Glomerular endothelial cell (primary cell): Measurements from ENCODE around the gene DEPDC5. TPM values are rescaled to one million over a fixed set of nuclear protein-coding genes. Genes with fewer than 3 reads are reported as not detected.

Source experiments
- DNase-seq: peaks from one replicate; pipeline ENCODE4 v3.0.0-alpha.2; 2011; ENCODE audit warnings: low read depth, low spot score; ENCODE audit errors: extremely low read depth
- total RNA-seq: library from RNA; depleted of rRNA; stranded (reverse); fragments of >200 nt; gene quantifications from 2 replicates; pipeline ENCODE4 v1.2.3, GENCODE V29; 2015

The DEPDC5 gene
- total RNA-seq, 1 donor from 2014 or later = 10.2 TPM

DNA sequence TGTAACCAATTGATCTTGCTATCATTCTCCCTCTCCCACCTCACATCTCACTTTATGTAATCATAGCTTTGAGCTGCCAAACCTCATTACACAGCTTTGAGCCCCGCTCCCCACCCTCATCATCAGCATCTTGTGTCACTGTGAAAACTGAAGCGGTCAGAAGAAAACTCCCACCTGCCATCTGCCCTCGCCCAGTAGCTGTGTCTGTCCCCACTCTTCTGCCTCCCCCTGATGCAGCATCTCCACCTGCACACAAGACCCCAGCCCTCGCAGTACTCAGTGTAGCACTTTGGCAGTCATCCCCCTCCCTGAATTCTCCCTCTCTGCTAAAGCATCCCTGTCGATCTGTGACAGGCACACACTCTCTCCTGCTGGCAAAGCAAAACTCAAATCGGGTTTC, 130.2 kb downstream of the DEPDC5 start:
- no peak for DNase-seq

DNA sequence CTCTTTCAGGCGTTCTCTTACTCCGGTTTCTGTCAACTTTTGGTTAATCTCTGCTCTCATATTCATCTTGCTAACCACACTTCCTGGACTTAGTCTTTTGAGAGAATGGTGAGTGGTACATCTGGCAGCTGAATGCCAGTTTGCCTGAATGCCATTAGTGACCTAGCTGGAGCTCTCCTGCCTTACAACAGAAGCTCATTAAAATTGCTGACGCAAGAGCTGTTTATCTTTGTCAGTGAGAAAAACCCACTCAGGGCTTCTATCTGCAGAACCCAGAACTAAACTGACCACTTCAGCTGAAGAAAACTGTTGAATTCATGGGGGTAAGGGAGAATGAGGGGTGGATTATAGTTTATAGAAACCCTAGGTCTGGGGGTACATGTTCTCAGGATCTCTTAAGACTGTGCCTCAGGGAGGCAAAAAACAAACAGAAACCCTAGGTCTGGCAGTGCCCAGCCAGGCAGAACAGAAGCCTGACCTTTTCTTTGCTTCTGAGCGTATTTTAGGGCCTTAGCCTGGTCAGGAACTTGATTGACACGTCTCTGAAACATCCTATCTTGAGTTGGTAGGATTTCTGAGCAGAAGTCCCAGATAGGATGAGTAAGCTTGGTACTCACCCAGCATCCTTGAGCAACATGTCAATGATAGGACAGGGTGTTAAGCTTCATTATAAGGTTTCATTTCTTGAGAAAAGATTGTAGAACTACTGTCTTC, 137.7 kb downstream of the DEPDC5 start:
- no peak for DNase-seq

DNA sequence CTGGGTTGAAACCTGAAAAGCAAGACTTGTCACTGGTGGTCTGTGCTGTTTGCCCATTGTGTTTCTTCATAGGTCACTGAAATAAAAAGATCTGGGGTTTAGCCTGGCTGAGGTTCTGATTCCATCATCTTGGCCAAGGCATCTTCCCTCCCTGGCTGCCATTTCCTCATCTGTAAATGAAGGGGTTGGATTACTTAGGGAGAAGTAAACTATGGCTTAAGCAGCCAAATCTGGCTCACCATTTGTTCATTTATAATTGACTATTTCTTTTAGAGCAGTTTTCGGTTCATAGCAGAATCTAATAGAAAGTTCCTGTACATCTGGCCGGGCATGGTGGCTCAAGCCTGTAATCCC, 138.2 kb downstream of the DEPDC5 start:
- no peak for DNase-seq

DNA sequence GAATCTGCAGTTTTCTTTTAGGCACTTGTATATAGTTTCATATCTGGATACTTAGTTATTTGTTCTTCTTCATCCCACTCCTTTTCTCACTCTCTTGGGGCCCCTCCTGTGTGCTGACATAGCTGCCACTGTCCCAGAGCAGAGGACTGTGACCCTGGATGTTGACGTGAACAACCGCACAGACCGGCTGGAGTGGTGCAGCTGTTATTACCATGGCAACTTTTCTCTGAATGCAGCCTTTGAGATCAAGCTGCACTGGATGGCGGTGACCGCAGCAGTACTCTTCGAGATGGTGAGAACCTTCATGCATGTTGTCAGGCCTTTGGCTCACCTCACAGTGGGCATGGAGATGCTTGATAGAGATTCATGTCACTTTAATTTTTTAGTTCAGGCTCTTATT, 139.6 kb downstream of the DEPDC5 start:
- no peak for DNase-seq

DNA sequence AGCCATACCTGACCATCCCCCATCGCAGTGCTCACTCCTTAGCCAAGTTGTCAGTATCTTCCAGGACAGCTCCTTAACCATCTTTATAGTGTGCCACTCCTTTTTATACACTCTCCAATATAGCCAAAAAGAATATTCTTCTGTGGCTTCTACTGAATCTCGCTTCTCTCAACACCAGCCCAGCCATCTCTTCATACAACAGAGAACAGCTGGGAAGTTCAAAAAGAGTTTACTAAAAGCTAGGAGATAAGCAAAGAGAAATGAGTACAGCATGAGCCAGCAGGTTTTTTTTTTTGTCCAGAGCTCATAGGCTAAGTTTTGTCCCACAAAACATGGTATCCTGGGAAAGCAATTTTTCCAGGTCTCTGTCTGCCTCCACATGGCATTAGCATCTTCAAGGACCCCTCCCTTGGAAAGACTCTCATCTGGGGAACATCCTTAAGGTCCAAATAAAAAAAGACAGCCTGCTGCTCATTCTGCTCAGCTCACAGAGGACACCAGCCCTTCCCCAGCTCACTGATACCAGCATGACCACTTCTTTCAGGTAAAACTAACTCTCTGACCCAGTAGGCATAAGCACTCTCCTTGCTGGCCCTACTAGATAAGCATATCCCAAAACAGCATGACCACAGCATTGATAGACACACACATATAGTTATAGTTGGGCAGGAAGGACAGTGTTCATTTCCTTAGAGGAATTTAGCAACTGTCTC, 141.7 kb downstream of the DEPDC5 start:
- DNase-seq = no peak

DNA sequence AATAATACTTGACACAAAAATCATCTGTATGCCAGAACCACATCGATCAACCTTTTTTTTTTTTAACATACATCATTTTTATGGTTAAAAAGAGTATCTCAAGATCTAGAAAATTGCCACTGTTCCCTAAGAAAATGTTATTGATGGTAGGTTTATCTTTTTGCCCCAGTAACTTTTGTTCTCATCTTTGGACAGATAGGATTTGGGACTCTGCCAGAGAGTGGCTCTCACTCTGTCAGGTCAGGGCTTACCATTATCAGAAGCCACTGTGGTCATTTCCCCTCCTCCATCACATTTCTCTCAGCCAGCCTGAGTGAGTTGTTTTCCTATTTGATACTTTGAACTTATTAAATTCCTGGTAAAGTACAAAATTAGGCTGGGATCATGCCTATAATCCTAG, 142.7 kb downstream of the DEPDC5 start:
- no peak for DNase-seq

DNA sequence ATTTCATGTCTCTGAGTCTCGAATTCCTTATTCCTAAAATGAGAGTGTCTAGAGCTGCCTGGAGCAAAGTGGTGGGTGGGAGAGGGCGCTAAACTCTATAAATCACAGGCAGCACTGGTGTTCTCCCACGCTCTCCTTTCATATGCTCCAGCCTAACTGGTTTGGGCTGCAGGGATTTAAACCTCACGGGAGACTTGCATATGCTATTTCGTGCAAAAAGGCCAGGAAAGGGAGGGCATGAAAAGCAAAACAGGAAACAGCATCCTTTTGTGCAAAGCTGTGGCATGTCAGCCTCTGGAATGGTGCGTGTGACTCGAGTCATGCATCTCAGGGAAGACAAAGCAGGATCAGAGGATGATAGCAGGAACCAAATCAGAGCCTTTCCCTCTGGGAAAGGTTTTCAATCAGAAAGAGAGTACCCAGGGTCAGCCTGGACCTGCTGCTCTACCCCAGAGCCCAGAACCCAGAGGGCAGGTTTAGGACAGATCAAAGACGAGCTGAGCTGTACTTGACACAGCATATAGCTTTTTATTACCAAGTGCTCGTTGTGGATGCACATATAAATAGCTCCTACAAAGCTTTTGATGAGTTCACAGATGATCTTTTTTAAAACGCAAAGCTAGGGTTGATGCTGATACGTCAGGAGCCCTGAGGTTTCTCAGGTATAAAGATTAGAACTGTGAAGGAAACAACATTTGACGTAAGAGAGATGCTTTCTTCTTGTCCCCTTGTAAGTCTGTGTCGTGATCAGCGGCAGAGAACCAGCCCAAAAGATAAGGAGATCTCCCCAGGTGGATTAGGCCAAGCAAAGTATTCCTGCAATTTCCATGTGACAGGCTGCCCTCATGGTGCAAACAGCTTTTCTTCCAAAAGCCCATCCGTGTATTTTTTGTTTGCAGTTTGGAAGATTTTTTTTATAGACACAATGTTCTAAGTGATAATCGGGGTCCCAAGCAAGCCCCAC, 144.3 kb downstream of the DEPDC5 start:
- no peak for DNase-seq

DNA sequence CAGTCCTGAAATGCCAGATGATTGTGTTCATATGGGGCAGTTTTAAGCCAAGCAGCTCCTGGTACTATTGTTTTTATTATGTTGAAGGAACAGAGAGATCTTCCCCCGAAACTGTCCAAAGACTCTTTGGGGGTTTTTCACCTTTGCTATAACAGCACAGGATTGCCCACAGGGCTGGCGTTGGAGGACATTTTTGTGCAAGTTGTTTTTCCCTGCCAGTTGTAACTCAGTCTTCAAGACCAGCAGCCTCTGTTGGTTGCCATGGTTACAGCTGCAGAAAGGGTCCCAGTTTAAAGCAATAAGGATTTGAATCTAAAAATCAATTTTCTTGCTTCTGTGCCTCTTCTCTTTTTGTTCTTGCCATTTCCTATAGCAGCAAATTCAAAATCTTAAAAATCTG, 145.1 kb downstream of the DEPDC5 start:
- DNase-seq = no peak

DNA sequence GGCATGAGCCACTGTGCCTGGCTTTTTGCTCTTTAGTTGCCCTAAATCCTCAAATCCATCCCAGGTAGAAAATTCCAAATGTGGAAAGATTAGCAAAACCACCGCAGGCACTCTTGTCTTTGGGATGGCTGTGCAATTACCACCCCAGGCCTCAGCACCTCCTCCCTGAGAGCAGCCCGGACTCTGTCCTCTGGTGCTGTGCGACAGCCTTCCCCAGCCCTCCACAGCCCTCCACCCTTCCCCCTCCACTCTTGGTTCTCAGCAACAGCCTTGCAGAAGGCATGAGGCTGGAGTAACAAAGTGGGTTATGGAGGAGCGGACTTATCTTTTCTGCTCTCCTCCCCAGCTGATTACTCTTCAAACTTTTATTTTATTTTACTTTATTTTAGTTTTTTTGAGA, 145.8 kb downstream of the DEPDC5 start:
- DNase-seq = no peak

DNA sequence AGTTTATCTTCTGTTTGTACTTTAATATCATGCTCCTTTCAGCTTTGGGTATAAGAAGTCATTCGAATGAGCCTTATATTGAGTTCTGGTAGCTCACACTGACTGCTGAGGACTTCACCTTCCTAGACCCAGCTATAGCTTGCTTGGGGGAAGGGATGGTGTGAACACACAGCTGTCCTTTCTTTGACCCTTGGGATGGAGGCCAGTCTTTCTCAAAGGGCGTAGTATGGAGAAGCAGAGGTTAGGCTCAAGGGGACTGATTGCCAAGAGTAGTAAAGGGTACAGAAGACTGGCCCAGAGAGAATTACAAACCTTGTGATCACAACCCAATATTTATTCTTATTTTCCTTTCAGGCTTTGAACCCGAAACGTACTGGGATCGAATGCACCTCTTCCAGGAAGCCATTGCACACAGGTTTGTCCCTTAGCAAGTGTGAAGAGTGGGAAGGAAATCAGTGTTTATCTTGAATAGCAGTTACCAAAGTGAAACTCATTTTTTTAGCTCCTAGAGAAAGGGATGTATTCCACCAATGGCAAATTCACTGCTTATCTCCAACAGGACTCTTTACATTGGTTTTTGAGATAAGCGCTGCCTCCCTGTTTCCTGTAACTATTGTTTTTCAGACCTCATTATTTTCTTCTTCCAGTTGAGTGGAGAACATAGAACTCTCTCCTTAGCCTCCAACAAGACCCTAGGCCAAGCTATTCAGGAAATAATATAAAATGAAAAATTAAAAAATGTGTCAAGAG, 147.7 kb downstream of the DEPDC5 start:
- DNase-seq = no peak

DNA sequence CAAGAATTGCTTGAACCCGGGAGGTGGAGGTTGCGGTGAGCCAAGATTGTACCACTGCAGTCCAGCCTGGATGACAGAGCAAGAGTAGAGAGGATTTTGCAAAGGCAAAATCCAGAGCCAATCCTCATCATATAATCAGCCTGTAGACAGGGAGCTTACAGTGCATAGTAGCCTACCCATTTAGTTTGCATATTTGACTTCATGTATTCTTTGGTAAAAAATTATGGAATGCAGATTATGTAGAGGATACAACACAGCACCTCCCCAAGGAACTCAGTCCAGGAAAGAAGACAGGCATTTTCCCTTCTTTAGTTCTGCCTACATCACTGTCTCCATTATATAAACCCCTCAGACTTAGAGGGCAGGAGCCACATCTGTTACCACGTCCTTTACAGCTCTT, 150.8 kb downstream of the DEPDC5 start:
- no peak for DNase-seq

DNA sequence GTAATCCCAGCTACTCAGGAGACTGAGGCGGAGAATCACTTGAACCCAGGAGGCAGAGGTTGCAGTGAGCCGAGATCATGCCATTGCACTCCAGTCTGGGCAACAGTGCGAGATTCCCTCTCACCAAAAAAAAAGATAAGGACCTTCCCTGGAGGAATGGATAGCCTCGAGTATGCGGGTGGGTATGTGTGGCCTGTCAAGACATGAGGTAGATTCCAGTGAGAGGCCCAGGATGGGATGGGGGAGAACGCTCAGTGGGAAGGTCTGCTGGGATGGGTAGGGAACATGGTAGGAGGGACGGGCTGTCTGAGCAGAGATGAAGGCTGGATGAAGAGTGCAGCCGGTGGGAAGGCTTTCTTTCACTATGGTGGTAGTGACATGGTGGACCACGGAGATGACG, 151.5 kb downstream of the DEPDC5 start:
- no peak for DNase-seq

DNA sequence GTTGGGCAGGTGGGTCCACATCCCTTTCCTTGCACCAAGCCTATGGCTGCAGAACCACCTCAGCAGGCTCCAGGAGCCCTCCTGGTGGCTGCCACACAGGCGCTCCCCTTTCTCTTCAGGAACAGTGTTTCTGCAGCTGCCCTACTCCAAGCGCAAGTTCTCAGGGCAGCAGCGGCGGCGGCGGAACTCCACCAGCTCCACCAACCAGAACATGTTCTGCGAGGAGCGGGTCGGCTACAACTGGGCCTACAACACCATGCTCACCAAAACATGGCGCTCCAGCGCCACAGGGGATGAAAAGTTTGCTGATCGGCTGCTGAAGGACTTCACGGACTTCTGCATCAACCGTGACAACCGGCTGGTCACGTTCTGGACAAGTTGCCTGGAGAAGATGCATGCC, 152.3 kb downstream of the DEPDC5 start:
- no peak for DNase-seq

DNA sequence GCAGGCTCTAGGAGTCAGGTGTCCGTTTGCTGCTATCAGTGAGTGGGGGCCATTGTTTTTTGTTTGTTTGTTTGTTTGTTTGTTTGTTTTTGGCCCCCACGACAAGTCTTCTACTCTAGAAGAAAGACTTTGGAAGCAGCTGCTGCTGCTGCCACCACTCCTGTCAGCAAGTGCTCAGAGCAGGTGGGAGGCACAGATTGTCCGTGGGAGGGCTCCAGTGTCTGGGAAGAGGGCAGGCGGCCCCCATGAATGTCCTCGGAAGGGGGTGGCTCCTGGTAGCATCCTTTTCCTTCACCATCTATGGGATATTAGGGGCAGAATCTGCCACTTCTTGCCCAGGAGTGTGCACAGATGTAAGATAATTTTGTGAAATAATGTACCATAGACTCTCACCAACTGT, 152.8 kb downstream of the DEPDC5 start:
- no peak for DNase-seq

DNA sequence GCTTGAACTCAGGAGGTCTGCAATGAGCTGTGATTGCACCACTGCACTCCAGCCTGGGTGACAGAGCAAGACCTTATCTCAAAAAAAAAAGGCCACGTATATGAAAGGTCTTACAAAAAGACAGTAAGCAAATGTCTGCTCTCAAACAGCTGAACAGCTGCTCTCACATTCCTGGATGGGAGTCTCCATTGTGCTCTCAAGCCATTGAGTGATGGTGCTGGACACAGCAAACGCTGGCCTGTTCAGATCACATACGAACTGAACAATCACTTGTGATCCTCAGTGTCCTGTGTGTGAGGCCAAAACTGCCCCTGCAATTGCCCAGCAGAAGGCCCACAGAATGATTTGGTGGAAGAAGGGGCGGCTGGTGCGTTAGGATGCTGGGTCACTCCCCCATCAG, 156.2 kb downstream of the DEPDC5 start:
- DNase-seq = no peak

DNA sequence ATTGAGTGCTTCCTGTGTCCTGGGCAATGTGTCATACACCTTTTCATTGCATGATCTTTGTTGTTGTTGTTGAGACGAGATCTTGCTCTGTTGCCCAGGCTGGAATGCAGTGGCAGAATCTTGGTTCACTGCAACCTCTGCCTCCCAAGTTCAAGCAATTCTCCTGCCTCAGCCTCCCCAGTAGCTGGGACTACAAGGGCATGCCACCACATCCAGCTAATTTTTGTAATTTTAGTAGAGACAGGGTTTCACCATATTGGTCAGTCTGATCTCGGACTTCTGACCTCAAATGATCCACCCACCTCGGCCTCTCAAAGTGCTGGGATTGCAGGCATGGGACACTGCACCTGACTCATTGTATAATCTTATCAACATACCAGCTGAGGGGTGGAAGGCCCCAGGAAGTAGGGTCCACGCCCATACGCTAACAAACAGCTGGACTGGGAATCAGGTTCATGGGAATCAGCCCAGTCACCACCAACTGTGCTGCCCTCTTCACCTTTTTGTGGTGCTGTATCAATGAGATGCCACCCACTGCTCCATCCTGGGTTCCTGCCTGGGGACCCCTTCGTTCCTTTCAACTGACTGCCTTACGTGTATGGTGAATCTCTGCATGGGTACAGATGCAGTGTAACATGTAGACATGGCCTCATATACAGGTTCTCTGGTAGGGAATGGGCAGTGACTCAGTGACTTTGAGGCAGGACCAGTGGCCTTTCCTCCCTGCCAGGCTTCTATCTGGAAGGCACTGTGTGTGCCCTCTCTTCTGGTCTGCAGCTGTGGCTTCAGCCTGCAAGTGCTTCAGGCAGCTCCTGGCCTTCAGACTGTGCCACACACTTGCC, 158.0 kb downstream of the DEPDC5 start:
- DNase-seq = no peak

DNA sequence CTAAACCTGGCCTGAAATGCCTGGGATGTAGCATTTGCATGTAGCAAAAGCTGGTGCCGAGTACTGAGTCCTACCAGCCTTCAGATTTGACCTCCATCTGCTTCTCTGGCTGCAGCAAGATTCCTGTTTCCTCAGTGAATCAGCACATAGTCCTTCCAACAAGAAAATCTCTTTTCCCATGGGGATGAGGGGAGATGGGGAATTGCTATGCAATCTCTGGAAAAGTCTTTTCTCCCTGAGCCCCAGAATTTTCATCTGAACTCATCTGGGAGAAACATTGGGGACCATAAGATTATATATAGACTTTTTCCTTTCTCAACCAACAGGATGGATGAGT, 158.6 kb downstream of the DEPDC5 start:
- DNase-seq = no peak

DNA sequence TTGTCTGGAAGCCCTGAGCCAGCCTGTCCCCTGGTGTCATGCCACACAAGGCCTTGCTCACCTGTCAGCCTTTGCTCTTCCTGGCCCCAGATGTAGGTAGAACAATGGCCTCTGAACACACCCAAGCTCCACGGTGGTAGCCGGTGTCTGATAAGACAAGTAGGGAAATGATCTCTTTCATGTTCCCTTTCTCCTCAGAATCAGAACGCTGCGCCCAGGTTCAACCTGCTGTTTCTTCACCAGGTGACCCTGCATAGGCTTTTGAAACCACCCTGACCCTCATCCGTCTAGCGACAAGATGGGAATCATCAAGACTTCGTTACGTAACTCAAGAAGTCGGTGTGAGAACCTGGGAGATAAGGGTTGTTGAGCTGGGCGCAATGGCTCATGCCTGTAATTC, 161.8 kb downstream of the DEPDC5 start:
- no peak for DNase-seq

DNA sequence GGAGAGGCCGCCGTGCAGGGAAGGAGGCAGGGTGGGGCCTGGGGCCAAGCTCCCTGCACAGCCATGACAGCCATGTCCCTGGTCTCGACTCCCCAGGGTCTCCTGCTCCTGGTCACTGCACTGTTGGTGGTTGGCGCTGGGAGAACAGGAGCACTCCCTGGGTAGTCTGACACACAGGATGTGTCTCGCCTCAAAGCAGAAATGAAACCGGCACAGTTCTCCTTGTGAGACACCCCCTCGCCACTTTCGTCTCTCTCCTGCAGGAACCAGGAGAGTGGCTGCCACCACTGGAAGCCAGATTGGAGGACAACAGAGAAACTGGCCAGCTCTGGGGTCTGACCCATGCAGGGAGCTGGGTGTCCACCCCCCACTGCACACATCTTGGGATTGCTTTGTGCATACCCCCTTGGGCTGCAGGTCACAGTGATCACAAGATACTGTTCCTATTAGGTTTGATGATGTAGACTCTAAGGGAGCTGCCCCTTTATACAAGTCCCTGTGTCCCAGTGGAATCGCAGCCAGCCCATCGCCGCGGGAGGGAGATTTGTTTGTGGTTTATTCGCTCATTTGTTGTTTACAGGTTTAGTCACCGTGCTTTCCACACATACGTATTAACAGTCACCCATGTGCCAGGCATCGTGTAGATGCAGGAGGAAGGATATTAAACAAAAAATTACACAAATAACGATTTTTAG, 163.6 kb downstream of the DEPDC5 start:
- no peak for DNase-seq

DNA sequence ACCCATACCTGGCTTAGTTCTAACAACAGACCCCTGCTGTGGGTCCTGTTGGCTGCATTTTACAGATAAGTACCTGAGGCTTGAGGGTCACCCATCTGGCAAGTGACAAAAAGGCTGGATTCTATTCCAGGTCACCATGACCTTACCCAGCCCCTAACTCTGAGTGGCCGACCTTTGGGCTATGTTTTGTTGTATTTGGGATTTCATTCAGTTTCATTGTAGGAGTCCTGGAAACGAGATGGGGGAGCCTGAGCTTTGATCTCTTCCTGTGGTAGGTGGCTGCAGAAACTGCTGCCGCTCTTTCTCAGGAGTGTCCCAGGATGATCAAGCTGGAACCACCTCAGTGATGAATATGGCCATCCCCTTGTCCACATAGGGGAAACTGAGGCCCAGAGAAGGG, 165.9 kb downstream of the DEPDC5 start:
- no peak for DNase-seq
